Islet precursor cell (in vitro differentiated cells): Measurements from ENCODE around the gene SNX5.
A peak's percentile ranks its signal among the peaks of the same experiment; 100 is the strongest.

ENCODE experiments used
- DNase-seq: peaks from one replicate; pipeline ENCODE4 v3.0.0-alpha.2; 2018

Gene SNX5

DNA sequence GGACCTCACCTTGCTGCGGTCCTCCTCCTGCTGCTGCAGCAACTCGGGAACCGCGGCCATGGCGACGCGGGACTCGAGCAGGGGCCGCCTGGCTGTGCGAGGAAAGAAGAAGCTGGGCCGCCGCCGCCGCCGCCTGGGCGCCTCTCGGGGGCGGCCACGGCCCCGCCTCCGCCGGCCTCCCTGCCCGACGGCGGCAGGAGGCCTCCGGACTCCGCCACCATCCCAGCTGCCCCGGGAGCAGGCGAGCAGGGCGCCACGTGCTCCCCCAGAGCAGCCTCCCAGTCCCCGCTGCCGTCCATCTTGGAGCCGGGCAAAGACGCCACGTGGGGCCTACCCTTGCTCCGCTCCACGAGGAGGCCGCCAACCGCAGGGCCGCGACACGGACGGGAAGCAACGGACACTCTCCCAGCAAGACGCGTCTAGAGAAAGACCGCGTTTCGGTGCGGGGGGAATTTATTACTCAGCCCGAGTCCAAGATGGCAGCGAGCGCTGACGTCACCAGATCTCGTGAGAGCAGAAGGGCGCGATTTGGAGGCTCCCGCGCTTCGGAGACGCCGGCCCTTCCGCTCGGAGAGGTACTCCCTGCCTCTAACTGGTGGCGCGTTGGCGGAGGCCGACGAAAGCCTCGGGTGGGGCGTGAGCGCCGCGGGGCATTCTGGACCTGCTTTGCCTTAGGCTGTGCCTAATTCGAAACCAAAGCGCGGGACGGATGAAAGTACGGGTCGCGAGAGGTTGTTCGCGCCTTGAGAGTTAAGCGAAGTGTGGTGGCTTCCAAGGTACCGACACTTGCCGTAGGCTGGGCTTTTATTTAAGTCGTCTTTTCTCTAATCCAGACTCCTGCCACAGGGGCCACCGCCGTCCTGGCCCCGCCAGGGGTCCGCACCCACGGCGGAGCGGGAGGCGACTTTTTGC lies at the start of gene SNX5, which contains the start of gene MGME1:
Gene SNX5 (minus strand): TSS at position 429 of the 912 bp plus-strand sequence. CDS start 369 bp downstream, at position 60.
Gene MGME1 (plus strand): TSS at position 653 of the 912 bp plus-strand sequence. CDS start 842 bp downstream, outside the sequence.
- peak; percentile 99 for DNase-seq

DNA sequence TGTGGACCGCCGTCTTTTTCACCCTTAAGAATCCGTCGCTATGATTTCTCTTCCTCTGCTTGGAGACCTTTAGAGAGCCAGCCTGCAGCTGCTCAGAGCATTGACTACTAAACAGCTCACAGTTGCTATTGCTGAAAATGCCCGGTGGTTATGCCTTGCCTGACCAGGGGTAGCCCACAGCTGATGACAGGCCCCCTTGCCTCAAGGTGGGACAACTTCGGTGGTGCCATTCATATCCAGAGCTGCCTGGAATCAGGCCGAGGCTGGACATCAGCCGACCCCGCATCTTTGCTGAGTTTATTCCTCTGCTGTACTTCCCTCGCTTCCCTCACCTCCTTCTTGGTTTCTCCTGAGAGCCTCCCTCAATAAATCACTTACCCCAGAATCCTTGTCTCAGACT lies 49.5 kb upstream of the SNX5 start:
- DNase-seq: no peak

DNA sequence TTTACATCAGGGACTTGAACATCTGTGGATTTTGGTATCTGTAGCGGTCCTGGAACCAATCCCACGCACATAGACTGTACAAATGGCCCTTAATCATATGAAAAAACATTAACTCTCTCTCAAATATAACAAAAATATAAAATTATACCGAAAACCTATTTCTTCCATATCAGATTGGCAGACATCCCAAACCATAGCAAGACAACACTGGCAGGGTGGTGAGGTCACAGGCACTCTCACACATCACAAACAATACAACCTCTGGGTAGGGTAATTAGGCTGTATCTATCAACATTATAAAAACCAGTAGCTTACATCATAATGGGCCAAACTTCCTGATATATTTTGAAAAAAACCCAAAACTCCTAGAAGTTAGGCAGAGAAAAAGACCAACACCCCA lies 48.2 kb upstream of the SNX5 start:
- no peak for DNase-seq

DNA sequence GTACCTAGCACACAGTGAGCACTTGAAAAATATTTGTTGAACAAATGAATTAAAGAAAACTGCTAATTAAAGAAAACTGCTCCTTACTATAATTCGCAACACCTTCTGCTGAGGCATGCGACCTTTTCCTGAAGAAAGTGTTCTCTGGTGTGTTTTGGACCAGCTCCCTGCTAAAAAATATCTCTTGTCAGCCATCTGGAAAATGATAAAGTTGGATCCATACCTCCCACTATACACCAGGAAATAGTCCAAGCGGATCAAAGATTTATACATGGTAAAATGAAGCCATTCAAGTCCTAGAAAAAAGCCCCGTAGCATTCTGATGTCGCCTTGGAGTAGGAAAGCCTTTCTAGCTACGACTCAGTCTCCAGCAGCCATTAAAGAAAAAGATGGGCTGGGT lies 45.8 kb upstream of the SNX5 start:
- no peak for DNase-seq

DNA sequence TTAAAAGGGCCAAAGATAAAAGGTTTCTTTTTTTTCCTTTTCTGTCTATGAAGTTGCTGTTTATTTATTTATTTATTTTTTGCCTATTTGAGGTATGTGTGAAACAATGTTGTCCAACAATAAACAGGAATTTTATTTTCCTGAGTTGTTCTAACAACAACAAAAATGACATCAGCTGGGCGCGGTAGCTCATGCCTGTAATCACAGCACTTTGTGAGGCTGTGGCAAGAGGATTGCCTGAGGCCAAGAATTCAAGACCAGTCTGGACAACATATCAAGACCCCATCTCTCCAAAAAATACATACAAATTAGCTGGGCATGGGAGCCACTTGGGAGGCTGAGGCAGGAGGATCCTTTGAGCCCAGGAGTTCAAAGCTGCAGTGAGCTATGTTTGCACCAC lies 44.3 kb upstream of the SNX5 start:
- DNase-seq: no peak

DNA sequence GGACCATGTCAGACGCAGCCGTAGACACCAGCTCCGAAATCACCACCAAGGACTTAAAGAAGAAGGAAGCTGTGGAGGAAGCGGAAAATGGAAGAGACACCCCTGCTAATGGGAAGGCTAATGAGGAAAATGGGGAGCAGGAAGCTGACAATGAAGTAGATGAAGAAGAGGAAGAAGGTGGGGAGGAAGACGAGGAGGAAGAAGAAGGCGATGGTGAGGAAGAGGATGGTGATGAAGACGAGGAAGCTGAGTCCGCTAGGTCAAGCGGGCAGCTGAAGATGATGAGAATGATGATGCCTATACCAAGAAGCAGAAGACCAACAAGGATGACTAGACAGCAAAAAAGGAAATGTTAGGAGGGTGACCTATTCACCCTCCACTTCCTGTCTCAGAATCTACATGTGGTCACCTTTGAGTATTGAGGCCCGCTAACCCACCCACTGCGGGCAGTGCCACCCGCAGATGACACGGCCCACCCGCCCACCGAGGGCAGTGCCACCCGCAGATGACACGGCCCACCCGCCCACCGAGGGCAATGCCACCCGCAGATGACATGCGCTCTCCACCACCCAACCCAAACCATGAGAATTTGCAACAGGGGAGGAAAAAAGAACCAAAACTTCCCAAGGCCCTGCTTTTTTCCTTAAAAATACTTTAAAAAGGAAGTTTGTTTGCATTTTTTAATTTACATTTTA lies 43.5 kb upstream of the SNX5 start:
- DNase-seq: no peak

DNA sequence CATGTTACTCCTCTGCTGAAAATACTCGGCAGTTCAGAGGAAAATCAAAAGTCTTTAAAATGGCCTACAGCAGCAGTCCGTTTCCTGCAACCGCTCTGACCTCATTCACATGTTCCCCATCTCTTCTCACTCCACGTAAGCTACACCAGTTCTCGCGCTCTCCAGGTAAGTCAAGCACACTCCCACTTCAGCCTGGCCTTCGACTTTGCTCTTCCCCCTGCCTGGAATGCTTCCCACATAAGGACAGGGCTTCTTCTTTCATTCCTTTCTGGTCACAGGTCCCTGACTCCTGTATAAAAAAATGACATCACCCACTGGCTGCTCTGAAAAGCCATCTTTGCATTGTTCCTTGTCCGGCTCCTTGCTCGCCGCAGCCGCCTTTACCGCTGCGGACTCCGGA lies 42.9 kb upstream of the SNX5 start:
- DNase-seq: no peak

DNA sequence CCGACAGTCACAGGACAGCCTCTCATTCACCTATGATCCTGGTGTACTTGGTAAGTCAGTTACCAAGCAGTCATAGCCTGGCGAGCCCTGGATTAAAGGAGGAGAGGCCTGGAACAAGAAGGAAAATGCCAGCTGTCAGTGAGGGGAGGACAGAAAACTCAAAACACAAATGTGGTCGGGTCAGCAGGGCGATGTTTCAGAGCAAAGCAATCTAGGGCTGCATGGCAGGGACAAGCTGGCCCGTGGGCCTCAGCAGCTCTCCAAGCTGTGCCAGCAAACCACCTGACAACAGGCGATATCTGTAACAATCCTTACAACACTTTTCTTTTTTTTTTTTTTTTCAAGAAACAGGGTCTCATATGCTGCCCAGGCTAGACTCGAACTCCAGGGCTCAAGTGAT lies 40.5 kb upstream of the SNX5 start:
- DNase-seq: no peak

DNA sequence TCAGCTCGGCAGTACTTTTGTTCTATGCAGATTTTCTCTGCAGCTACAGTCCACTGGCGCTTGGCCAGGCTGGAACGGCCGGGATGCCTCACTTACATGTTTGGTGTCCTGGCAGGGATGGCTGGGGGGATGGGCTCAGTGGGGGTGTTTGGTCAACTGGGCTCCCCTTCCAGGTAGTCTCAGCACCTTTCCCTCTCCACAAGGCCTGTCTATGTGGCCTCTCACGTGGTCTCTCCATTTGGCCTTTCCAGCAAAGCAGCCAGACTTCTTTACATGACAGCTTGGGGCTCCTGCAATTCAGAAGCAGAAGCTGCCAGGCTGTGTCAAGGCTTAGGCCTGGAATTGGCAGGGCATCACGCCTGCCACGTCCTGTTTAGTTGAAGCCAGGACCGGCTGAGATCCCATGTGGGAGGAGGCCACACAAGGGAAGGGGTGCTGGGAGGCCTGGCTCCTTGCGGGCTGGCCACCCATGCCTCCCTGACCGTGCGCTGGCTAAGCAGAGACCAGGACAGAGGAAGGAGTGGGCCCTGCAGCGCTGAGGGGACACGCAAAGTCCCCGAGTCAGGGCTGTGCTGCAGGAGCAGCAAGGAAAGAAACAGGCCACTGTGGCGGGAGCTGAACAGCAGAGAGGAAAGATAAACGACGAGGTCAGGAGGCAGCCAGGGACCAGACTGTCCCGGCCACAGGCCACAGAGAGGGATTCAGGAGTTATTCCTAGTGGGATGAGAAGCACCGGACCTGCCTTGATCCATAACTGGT lies 39.1 kb upstream of the SNX5 start:
- no peak for DNase-seq

DNA sequence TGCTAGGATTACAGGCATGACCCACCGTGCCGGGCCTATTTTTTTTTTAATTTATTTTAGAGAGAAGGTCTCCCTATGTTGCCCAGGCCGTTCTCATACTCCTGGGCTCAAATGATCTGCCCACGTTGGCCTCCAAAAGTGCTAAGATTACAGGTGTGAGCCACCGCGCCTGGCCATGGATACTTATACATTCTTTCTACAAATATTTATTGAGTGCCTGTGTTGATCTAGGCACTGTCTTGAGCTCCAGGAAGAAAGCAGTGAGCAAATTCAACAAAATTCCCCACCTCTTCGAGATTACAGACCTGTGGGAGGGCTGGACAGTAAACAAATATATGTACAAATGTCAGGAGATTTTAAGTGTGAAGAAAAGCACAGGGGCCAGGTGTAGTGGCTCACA lies 38.1 kb upstream of the SNX5 start:
- no peak for DNase-seq

DNA sequence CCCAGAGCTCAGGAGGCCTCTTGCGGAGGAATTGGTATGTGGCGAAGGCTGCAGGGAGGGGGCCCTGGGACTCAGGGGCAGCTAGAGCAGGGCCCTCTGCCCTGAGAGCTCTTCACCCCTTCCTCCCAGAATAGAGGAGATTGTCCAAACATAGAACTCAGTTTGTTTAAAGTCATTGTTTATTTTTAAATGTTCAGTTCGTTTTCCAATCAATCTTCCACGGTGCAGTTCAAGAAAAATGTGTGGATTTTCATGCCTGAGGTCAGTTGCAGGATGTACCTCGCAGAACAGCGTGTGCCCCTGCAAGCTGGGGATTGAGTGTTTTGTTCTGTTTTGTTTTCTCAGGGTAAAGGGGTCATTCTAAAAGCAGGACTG lies 37.4 kb upstream of the SNX5 start:
- no peak for DNase-seq

DNA sequence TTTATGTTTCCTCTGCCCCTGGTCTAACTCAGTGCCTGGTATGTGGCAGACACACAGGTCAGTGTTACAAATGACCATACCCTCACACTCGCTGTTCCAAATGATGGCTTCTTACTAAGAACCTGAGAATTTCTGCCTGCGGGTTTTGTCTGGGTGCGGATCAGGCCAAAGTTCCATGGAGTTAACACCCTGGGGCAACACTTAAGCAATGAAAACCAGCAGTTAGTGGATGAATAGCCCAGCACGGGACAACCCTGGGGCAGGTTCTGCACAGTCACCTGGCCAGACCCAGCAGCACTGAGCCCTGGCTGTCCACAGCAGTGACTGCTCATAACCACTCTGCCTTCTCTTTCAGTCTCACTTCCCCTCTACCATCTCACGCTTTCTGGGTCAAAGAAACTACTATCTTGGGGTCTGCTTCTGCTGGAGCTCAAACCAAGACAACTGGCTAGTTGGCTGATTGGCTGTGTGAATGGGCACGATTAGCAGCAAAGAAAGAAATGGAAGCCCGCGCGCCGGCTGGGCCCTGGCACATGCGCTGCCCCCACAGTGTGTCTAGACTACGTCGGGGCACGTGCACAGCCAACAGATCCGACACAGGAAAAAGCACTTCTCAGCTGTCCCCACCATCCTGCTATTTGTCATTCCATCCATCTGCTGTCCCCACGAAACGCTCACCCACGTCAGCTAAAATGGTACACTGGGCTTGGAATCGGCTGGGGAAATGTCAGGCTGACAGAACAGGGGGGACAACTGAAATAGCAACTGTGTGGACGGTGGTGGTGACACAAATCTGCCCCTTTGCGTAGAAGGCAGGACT lies 36.8 kb upstream of the SNX5 start:
- DNase-seq: peak; percentile 95

DNA sequence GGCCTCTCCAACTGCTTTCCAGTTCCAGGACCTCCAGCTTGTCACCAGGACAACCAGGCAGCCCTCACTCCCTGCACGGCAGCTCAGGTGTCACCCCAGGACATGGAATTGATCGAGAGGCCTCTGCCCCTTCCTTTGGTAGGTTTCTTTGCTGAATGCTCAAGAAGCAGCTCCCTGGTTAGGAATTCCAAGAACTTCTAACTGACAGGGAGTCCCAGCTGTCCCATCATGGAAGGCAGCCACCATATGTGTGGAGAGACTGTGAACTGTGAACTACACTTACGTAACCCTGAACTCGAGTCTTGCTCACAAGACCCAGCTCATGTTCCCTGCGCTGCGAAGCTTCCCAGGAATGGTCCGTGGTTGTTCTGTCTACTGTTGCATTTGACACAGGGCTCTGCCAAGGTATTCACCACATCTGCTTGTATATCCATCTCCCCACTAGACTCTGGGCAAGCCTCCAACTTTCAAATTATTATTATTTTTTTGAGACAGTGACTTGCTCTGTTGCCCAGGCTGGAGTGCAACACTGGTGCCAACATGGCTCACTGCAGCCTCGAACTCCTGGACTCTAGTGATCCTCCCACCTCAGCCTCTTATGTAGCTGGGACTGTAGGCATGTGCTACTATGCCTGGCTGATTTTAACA lies 35.9 kb upstream of the SNX5 start:
- peak; percentile 65 for DNase-seq

DNA sequence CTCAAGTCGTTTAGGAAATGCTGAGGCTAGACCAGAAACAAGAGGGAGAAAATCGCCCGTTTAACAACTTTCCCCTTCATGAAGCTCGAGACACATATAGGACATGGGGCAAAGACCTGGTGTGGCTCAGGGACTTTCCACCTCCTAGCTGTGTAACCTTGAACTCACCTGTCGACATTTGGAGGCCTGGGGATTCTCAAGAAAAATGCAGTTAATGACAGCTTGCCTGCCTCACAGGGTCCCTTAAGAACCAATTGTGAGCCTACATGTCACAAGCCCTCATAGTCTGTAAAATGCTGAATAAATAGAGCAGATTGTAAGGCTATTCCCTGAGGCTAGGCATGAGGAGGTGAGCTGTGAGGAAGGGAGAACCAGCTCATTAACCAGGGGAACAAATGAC lies 35.3 kb upstream of the SNX5 start:
- DNase-seq: peak; percentile 69

DNA sequence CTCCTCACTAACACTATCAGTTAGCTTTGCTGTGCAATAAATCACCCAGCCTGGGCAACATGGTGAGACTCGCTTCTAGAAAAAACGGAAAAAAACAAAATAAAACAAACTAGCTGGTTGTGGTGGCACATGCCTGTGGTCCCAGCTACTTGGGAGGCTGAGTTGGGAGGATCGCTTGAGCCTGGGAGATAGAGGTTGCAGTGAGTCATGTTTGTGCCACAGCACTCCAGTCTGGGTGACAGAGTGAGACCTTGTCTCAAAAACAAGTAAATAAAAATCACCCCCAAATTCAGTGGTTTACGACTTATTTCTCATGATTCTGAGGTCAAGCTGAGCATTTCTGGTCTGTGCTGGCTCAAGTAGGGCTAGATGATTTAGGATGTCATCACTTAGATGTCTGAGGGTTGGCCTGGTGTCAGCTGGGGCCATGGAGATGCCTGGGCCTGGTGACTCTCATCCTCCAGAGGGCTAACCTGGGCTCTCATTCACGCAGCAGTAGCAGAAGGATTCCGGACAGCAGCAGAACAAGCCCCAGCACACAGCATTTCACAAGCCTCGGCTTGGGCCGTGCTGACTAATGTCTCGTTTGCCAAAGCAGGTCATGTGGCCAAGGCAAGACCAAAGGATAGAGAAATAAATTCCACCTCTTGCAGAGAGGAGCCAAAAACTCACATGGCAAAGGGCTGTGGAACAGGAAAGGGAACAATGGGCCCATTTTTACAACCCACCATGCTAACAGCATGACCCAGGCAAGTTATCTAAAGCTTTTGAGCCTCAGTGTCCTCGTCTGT lies 32.7 kb upstream of the SNX5 start:
- DNase-seq: peak; percentile 91

DNA sequence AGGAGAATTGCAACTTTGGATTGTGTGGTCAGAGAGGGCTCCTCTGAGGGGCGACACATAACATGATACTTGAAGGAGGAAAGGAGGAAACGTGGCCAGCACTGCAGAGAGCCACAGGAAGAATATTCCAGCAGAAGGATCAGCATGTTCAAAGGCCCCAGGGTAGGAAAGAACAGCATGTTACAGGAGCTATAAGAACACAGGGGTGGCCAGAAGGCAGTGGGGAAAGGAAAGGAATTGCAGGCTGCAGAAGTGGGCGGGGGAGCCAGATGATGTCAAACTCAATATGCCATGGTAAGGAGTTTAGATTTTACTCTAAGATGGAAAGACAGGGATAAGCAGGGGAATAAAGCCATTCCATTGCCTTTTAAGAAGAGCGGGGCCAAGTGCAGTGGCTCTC lies 31.0 kb upstream of the SNX5 start:
- no peak for DNase-seq

DNA sequence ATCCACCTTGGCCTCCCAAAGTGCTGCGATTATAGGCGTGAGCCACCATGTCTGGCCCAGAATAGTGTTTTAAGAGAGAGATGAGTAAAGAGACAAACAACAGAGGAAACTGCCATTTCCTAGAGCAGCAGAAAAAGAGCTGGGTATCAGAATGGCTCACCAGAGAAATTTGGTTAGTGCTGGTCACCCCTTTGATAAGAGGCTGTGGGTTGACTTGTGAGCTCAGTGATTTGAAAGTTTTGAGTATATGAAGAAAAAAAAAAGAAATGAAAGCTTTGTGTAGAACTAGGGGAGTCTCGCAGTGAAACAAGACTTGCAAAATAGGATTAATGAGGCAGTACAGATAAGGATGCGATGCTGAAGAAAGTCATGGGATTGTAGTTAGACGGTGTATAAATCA lies 29.9 kb upstream of the SNX5 start:
- DNase-seq: no peak

DNA sequence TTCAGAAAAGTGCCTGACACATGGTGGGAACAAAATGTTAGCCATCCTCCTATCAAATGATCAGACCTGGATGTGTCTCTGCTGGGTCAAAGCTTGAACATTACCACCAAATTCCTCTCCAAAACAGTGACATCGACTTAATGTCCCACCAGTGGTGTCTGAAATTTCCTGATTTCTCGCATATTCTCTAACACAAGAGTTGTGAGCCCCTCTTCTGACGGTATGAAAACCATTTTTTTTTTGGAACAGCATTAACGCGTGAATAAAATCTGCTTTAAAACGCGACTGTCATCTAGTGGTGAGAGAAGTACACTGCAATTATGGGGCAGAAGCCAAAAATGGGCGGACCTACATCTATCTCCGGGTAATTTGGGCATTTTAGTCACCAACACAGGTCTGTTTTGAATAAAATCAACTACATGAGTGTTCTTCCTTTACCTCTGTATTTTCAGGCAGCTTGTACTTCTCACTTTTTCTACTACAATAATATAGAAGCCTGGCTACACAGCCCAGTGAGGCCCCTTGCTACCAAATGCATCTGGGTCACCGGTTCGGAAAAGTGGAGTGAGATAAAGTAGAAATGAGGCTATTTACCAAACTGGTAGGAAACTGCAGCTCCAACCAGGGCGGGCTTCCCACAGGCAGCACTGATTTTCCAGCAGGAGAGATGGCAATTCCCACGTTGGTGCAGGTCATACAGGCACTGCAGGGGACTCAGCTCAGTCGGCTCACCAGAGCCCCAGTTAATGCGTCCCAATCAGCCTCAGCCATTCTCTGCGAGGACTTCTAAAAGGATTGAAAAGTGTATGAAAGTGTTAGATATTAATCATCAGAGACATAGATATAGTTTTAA lies 27.6 kb upstream of the SNX5 start:
- no peak for DNase-seq

DNA sequence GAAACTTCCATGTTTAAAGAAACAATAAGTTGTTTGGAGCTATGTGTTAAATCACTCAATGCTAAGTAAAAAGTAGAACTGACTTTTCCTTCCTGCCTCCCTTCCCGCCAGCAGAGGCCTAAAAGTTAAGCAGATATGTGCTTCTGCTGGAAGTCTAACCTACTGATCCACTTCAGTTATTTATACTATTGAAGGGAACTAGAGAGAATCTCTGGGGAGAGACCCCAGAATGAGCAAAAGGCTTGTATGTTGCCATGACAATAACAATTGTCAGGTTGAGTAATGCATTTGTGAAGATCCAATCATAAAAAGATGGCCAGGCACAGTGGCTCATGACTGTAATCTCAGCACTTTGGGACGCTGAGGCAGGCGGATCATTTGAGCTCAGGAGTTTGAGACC lies 25.0 kb upstream of the SNX5 start:
- DNase-seq: no peak

DNA sequence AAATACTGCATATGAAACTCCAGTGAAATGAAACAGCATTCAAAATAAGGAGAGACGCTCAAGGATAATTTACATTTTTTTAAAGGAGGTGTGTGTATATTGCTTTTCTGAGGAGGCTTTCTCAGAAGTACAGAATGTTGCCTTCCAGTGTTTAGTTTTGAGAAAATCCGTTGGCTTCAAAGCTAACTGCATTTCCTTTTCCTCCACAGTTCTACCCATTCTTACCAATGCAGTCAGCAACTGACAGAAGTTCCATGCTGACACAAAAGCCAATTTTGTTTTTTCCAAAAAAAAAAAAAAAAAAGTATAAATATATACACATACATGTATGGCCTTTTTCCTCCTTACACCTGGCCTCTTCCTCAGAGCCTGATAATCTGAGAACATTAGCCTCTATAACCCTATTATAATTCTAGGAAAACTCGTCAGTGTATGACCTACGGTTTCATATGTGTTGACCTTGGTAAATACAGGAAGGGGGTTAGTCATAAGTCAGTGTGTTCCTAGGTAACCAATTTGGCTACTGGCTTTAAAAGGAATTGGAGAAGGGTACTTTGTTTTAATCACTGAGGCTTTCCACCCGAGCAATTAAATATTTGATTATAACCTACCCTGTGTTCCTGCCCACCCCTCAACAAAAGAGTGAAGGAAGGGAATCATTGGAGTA lies 24.4 kb upstream of the SNX5 start:
- no peak for DNase-seq
